ENCODE measurements around the gene TRANK1.
A peak's percentile ranks its signal among the peaks of the same experiment; 100 is the strongest.
"Not testable (repeated sequence)": the region's sequence is repeated elsewhere in the genome, so short reads cannot be mapped to it uniquely, and the experiment has no call there.

TRANK1 gene

DNA sequence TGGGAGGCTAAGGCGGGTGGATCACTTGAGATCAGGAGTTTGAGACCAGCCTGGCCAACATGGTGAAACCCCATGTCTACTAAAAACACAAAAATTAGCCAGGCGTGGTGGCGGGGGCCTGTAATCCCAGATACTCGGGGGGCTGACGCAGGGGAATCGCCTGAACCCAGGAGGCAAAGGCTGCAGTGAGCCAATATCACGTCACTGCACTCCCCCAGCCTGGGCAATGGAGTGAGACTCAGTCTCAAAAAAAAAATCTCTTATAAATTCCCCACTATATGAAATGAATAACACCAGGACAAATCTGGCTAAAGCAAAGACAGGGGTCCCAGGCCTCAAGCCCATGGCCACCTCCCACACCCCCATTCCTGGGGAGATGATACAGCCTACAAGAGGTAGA is 53.8 kb downstream of the TRANK1 start:
- not testable (repeated sequence) for DNase-seq

DNA sequence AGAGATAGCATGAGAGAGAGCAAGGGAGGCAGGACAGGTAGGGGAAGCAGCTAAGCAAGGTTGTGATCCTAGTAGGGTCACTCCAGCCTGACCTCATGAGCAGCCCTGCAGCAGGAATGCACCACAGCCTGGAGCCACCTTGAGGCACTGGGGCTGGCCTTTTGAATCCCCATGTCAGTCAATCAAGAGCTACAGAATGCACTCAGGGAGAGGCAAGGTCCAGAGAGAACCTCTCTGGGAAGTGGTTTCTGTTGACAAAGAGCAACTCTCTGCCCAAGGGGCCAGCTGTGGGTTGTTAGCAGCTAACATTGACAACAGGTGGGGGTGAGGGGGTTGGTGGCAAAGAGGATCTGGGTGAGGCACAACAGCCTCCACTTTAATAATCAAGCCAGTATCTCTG is 54.6 kb downstream of the TRANK1 start:
- no peak for DNase-seq

GRCh38 chr3:36881735-36882134 is 63.1 kb downstream of the TRANK1 start:
- no peak for DNase-seq

- DNase-seq, result not testable (repeated sequence)
These were observed 65.0 kb downstream of the TRANK1 start for GRCh38 chr3:36879842-36880241.

DNA sequence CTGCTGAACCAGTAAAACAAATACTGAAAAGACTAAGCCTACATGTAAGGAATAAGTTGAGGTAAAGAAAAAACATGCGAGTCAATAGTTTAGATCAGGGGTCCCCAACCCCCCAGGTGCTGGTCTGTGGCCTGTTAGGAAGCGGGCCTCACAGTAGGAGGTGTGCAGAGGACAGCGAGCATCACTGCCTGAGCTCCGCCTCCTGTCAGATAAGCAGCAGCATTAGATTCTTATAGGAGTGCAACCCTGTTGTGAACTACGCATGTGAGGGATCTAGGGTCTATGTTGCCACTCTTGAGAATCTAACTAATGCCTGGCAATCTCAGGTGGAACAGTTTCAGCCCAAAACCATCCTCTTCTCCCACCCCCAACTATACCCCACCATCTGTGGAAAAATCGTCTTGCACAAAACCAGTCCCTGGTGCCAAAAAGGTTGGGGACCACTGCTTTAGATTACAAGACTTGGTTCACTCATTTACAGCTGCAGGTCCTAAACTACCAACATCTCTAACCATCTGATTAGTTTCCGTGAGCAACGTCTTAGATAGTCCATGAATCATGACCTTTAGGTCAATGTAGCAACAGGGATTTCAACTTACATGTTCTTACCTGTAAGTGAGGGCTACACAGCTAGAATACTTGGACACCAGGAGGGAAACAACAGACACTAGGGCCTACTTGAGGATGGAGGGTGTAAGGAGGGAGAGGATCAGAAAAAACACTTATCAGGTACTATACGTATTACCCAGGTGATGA is 66.7 kb downstream of the TRANK1 start:
- DNase-seq, result no peak

DNA sequence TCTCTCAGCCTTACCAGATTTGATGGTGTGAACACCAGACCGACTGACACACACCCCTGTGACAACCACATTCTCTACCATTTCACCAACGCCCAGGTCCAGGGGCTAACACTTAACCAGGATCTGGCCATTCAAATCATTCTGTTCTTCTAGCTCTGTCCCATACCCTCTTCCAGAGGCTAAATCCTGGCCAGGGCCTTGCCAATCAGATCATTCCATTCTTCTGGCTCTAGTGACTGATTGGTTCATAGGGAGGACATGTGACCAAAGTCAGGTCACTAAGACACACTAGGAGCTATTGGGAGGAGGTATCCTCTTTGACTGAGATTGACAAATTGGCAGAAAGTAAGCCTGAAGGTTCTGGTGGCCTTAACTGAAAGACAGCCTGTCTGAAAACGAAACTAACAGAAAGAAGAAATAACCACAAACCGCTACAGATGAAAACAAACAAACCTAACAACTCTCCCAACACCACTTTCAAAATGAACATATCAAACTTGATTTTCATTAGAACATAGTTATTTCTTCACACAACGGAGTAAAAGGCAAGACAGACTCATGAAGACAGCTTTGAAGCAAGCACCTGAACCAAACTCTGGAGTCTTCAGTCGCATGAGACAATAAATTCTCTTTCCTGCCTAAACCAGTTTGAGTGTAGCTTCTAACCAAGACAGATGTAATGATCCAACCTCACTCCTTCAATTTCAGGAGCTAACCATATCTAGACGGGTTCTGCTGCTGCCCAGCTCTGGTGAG is 68.5 kb downstream of the TRANK1 start:
- DNase-seq, result peak; percentile 33 to 37

- DNase-seq, result no peak
These were observed 69.5 kb downstream of the TRANK1 start for GRCh38 chr3:36875397-36875796.

- DNase-seq, result no peak
These were observed 70.4 kb downstream of the TRANK1 start for GRCh38 chr3:36874424-36874823.

GRCh38 chr3:36871379-36872126 is 73.3 kb downstream of the TRANK1 start:
- no peak for DNase-seq

DNA sequence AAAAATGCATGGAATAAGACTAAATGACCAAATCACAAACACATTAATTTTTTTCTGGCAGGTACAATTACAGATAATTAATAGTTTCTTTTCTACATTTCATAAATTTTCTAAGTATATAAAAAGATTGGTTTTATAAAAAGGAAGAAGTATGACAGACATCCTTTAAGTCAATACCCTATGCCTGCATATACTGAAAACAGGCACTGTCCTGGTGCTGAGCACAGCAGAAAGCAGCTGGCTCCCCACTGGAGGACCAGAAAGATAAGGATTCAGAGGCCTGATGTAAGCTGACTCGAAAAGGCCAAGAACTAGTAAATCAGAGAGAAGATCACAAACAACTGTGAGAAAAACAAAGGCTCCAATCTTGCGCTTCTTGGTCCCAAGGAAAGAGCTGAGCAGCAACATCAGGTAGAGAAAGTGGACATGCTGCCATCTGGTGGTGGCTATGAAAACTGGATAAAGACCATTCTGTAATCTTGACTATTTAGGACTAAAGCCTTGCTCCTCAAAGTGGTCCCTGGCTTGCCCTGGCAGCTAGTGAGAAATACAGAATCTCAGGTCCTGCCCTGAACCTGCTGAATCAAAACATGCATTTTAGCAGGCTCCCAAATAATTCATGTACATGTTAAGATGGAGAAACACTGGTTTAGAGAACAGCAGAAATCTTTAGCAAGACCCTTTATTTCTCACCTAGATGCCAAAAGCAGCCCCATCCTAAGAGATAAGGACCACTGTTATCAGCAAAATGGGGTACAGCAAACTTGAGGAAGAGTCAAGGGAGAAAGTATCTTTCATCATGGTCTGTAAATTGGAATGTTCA is 76.0 kb downstream of the TRANK1 start:
- DNase-seq, result peak; percentile 30 to 83

- no peak for DNase-seq
These were observed 77.0 kb downstream of the TRANK1 start for GRCh38 chr3:36867810-36868209.

- DNase-seq, result no peak
These were observed 78.5 kb downstream of the TRANK1 start for GRCh38 chr3:36866368-36866767.

DNA sequence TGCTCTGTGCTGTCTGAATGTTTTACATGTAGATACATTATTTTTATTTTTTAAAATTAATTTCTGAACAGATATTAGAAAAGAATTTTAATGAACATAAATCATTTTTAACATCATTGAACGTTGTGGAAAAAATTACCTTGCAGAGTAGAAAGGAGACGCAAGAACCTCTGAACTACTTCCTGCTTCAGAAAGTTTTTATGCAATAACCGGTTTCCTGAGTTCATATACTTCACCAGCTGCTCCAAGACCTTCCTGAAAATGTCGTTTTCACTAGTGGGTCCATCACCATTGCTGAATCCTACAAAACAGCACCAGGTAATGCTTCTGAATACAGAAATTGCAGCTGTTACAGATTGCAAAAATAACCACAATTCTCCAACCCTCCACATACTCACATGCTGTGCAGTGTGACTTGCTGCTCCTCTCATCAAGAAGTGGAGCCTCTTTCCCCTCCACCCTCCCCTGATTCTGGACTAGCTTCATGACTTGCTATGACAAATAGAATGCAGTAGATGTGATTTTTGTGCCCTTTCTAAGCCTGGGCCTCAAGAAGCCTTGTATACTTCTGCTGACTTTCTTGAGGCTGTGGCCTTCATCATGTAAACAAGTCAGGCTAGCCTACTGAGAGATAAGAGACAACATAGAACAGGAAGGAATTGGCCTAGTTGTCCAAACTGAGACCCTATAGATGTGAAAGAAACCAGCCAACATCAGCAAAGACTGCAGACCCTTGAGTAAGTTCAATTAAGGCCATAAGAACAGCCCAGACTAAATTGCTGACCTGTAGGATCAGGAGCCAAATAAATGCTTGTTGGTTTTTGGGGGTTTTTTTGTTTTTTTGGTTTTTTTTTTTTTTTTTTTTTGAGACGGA is 80.4 kb downstream of the TRANK1 start:
- peak; percentile 21 to 29 for DNase-seq

- no peak for DNase-seq
These were observed 82.6 kb downstream of the TRANK1 start for GRCh38 chr3:36862076-36862755.

DNA sequence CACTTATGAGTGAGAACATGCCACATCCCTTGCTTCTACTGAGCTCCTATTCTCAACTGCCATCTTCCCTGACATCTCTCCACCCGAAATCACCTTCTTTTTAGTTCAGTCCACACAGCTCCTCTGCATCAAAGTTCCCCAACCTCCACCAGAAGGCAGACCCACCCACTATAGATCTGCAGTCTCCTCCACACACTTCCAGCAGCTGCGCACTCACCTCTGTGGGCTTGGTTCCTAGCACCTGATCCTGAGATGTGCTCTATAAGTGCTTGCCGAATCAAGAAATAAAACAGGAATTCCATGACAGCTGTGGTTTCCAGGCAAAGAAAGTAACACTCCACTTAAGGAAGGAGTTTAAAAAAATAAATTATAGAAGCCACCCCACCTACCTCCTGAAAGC is 85.4 kb downstream of the TRANK1 start:
- no peak for DNase-seq

- no peak for DNase-seq
These were observed 92.8 kb downstream of the TRANK1 start for GRCh38 chr3:36852071-36852470.

GRCh38 chr3:36850743-36851142 is 94.1 kb downstream of the TRANK1 start:
- DNase-seq, result no peak

DNA sequence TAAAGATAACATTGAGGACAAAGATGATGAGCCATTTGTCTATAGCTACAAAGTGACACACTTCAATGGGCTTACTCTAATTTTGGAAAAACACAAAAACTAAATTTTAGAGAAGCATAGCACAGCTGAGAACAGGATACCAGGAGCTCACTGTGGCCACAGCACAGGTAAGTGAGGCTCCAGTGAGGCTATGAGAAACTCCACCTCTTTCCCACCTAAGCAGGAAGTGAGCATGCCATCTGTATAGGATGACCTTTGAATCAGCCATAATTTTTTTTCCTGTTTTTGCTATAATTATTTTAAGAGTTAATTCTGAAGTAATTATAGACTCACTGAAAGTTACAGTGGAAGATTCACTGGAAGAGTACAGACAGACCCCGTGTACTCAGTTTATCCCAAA is 98.4 kb downstream of the TRANK1 start:
- DNase-seq, result no peak

DNA sequence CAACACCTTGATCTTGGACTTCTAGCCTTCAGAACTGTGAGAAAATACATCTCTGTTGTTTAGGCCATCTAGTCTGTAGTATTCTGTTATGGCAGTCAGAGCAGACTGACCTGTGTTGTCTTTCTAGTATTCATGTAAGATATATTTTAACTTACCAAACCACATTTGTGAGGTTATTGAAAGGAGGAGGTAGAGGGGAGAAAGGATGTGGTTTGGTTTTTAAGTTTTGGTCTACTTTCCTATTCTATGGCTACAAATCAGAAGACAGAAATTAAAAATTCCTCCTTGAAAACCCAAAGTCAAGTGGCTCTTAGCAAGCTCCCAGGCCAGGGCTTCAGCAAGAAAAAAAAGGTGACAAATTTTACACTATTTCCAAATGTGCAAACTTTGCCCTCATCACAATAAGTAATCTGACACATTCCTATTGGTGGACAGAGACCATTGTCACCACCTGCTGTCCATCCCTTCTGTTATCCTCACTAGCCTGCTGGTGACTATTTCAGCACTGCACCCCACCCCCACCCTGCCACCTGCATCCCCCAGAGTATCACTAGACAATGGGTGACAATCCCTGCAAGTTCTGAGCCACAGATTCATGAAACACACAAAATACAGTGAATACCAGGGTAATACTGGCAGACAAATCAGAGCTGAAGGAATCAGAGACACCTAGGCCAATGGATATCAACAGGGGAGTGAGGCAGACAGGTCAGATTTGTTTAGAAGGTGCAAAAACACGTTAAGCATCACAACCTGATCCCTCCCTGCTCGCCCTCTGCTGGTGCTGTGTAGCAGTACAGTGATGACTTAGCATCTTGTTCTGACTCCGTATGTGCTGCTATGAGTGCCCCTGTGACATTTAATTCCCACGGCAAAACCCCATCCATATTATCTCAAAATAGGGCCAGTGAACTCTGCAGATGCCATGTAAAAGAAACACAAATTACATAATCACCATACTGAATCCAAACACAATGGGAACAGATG is 101.5 kb downstream of the TRANK1 start:
- peak; percentile 17 to 28 for DNase-seq

GRCh38 chr3:36842275-36842674 is 102.6 kb downstream of the TRANK1 start:
- no peak for DNase-seq
